SKM-1 treated with dmso at 0.1 percent for 144 hours (cell line): Measurements from ENCODE around the gene LCN1.
"Not testable (repeated sequence)": the region's sequence is repeated elsewhere in the genome, so short reads cannot be mapped to it uniquely, and the experiment has no call there.

Experiments
- DNase-seq: peaks from one replicate; lab custom pipeline; 2025; ENCODE audit not compliant: unreplicated experiment; lab: John Stamatoyannopoulos, UW

Gene LCN1

GRCh38 chr9:135522137-135522877 is 1.1 kb downstream of the LCN1 start:
- DNase-seq, result no peak

GRCh38 chr9:135522931-135523330 is 1.7 kb downstream of the LCN1 start:
- DNase-seq, result no peak

DNA sequence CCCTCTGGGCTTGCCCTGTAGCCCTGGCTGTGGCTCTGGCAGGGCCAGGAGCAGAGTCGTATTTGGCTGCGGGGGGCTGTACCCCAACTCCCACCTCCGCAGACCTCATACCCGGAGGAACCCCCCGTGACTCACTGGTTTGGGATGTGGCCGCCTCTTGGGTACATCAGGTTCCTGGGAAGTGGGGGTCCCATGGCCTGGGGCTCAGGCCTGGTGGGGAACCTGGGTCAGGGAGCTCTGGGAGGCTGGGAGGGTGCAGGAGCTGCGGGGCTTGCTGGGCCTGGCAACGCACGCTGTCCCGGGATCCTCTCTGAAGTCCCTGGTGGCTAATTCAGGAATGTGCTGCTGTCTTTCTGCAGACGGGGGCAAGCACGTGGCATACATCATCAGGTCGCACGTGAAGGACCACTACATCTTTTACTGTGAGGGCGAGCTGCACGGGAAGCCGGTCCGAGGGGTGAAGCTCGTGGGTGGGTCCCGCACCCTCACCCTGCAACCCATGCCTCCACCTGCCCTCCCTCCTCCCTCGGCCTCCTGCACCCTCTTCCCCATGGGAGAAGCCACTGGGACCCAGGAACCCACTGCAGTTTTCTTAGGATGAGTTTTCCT is 2.4 kb downstream of the LCN1 start:
- no peak for DNase-seq

GRCh38 chr9:135524130-135524861 is 3.1 kb downstream of the LCN1 start:
- DNase-seq, result no peak

DNA sequence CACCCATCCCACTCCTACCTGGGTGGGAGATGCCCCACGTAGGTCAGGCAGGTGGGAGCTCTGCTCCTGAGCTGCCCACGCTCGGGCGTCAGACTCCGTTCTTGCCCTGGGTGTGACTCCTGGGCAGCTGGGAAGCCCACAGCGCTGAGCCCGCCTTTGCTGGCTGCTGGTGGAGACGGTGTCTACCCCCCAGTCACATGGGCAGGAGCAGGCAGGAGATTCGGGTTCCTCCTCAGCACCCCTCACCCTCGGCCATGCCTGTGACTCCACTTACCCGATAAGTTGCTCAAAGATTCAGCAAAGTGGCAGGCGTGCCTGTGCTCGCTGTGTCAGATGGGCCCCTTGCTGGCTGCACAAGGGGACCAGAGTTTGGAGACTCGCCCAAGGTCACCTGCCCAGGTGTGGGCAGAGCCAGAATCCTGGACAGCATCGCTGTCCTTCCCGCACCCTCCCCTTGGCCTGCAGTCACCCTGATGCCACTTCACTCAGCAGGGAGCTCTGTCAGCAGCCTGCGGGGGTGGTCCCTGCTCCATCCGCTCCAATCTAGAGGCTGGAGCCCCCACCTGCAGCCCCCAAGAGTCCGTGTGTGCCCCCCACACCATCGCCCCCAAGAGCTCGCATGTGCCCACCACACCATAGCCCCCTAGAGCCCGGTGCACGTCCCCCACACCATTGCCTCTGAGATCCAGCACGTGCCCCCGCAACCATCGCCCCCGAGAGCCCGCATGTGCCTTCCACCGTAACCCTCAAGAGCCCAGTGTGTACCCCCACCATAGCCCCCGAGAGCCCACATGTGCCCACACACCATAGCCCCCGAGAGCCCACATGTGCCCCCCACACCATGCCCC is 4.2 kb downstream of the LCN1 start:
- no peak for DNase-seq

DNA sequence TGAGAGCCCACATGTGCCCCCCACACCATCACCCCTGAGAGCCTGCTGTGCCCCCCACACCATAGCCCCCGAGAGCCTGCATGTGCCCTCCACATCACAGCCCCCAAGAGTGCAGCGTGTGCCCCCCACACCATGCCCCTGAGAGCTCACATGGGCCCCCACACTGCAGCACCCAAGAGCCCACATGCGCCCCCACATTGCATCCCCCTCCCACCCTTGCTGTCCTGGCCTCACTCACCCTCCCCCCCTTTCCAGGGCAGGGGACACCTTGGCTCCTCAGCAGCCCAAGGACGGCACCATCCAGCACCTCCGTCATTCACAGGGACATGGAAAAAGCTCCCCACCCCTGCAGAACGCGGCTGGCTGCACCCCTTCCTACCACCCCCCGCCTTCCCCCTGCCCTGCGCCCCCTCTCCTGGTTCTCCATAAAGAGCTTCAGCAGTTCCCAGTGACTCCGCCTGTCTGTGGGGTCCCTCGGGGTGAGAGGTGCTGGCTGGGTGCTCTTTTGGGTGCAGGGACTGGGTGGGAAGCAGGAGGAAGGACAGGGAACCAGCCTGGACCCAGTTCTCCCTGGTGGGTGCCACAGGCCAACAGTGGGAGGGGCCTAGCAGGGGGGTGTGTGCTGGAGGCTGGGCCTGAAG is 5.0 kb downstream of the LCN1 start:
- DNase-seq, result no peak

- no peak for DNase-seq
These were observed 5.7 kb downstream of the LCN1 start for GRCh38 chr9:135526730-135527571.

GRCh38 chr9:135528842-135529435 is 7.7 kb downstream of the LCN1 start:
- DNase-seq, result not testable (repeated sequence)

DNA sequence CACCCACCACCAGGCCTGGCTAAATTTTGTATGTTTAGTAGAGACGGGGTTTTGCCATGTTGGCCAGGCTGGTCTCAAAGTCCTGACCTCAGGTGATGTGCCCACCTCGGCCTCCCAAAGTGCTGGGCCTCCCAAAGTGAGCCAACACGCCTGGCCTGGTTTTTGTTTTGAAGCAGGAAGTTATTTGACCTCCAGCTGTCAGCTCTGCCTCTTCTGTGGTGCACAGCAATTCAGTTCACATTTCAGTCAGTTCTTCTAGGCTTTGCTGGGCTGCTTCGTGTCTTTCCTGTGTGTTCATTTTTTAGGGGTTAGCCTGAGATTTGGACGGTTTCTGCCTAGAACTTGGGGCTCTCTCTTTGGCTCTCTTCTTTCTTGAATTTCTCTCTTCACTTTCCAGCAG is 8.9 kb downstream of the LCN1 start:
- no peak for DNase-seq

- no peak for DNase-seq
These were observed 9.9 kb downstream of the LCN1 start for GRCh38 chr9:135531096-135531495.

- DNase-seq, result no peak
These were observed 11.9 kb downstream of the LCN1 start for GRCh38 chr9:135533113-135533512.

DNA sequence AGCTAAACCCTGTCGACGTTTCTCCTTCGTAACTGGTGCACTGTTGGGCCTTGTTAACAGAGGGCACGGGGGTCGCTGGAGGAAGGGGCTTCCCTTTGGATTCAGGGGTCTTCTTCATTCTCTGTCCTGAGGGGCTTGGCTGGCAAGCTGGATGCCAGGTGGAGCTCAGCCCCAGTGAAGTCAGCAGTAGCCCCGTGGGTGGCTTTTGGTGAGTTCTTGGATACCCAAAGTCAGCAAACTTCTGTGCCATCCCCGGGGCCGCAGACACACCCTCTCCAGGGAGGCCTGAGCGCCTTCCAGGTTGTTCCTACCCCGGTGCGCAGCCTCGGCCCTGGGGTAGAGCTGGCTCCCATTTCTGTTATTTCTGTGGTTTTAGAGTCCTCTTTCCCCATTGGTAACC is 12.4 kb downstream of the LCN1 start:
- DNase-seq, result no peak

GRCh38 chr9:135534192-135534711 is 13.0 kb downstream of the LCN1 start:
- DNase-seq, result not testable (repeated sequence)

GRCh38 chr9:135534826-135535225 is 13.6 kb downstream of the LCN1 start:
- DNase-seq, result not testable (repeated sequence)

- not testable (repeated sequence) for DNase-seq
These were observed 14.4 kb downstream of the LCN1 start for GRCh38 chr9:135535631-135536030.

DNA sequence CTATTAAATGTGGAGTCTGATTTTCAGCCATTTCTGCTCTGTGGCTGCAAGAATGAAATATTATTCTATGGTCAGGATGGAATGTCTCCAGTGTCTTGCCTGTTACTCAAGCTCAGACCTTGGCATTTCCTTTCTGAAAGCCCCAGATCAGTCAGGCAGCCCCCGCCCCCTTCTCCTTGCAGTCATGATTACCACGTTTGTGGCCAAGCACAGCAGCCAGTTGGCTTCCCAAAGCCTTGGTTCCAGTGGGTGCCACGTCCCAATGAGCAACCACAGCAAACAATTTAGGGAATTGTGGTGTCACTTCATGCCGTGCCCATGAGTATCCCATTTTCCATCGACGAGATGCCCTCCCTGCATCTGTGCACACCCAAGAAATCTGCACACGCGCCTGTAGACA is 15.0 kb downstream of the LCN1 start:
- DNase-seq, result no peak

- DNase-seq, result not testable (repeated sequence)
These were observed 22.1 kb downstream of the LCN1 start for GRCh38 chr9:135543262-135543894.

DNA sequence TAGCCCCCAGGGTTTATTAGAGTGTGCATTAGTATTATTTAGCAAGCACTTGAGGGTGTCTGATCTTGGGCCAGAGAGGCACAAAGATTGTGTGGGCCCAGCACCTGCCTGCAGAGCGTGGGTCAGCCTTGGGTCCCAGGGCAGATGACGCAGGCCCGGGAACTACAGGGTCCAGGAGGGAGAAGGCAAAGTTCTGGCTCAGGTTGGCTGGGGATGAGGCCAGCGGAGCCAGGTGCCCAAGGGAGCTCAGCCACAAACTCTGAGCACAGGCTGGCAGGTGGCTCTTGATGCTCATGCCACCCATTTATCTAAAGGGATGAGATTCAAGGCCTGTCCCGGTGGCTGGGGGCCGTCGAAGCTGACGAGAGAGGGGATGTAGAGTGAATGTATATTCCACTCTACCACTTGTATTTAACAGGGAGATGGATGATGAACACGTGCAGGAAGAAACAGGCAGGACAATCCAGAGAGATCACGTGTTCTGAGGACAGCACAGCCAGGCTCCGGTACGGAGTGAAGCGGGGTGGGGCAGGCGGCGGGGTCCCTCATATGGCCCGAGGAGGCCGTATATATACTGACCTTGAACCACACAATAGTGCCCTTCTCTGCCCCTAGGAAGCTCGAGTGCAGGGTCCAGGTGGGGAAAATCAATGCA is 23.9 kb downstream of the LCN1 start:
- no peak for DNase-seq
